AG04450 (cell line): ENCODE results near the gene CCNC. TPM values are rescaled to one million over a fixed set of nuclear protein-coding genes. Genes with fewer than 3 reads are reported as not detected.

ENCODE experiments used
- CTCF ChIA-PET: fragments of 300-600, 350-600 bp; formaldehyde crosslinking; extraction: SDS; loops from one replicate; lab custom pipeline; 2022; ENCODE audit warnings: antibody characterized with exemption, inconsistent platforms; lab: Charles Lee
- POLR2A ChIA-PET: fragments of 350-600 bp; formaldehyde crosslinking; extraction: SDS; loops from one replicate; lab custom pipeline; 2021; ENCODE audit warnings: antibody characterized with exemption, inconsistent platforms; lab: Yijun Ruan, JAX
- DNase-seq: peaks from one replicate; pipeline ENCODE4 v3.0.0-alpha.2; 2011; ENCODE audit warnings: low read depth, low spot score
- H3K27ac ChIP-seq: one replicate; pipeline ENCODE4 v1.5.1; 2012; ENCODE audit warnings: low read depth, low read length, control low read depth
- H3K27me3 ChIP-seq: one replicate; pipeline ENCODE4 v1.6.0; 2012; ENCODE audit warnings: low read length; ENCODE audit not compliant: control insufficient read depth, insufficient read depth
- H3K4me3 ChIP-seq: 2 replicates; pipeline ENCODE4 v1.5.1; 2011; ENCODE audit warnings: mild to moderate bottlenecking, low read depth, low read length, control low read depth
- H3K9me3 ChIP-seq: 2 replicates; pipeline ENCODE4 v1.5.1; 2012; ENCODE audit warnings: low read length; ENCODE audit not compliant: control insufficient read depth, insufficient read depth
- CTCF ChIP-seq: IDR thresholded peaks from 2 replicates; pipeline ENCODE4 v1.5.1; 2011; ENCODE audit warnings: low read depth, low read length, control low read depth, inconsistent platforms
- polyA plus RNA-seq: library from polyadenylated mRNA; depleted of rRNA; stranded (reverse); fragments of >200 nt; gene quantifications from 2 replicates; pipeline ENCODE4 v1.2.3, GENCODE V29; 2011

The CCNC gene
- polyA plus RNA-seq, 1 experiment: 68.4 TPM

GRCh38 chr6:99589907-99590493 is 21.5 kb upstream of the CCNC start:
- POLR2A ChIA-PET: no interaction called here
- no peak overlapping the region for H3K4me3 ChIP-seq
- peaks cover 3% of the 10 kb centered on the region for H3K9me3 ChIP-seq
- CTCF ChIA-PET: interaction anchor here (1.2 to 2.9 kb wide), 4 partner anchors 17 to 156 kb away, joined by 3 to 18 read pairs (median 4); no protein-coding TSS in a partner anchor
- TF ChIP-seq CTCF: no peak
- H3K27me3 ChIP-seq: peaks cover 63% of the 10 kb centered on the region
- no peak overlapping the region for H3K27ac ChIP-seq
- DNase-seq: no peak

GRCh38 chr6:99589290-99589672 is 20.8 kb upstream of the CCNC start:
- Histone ChIP-seq H3K9me3 (no peaks in the 10 kb centered on the region; the same call in 1 of the 2 replicates), H3K27me3 (peaks cover 61% of the 10 kb centered on the region), H3K4me3 (peak overlapping the region; percentile 55), H3K27ac (no peak overlapping the region)
- POLR2A ChIA-PET: interaction anchor here (0.8 kb wide), 1 partner anchor 21 kb away, joined by 3 read pairs; the partner anchor contains the start of gene CCNC
- DNase-seq: no peak
- no peak for TF ChIP-seq CTCF
- CTCF ChIA-PET: interaction anchor here (0.6 to 2.9 kb wide), 7 partner anchors 18 to 332 kb away, joined by 3 to 18 read pairs (median 3); no protein-coding TSS in a partner anchor

GRCh38 chr6:99588618-99589289 is 20.3 kb upstream of the CCNC start:
- Histone ChIP-seq H3K27me3 (peaks cover 57% of the 10 kb centered on the region), H3K27ac (no peak overlapping the region), H3K4me3 (peak overlapping the region; percentile 55), H3K9me3 (no peaks in the 10 kb centered on the region; the same call in 1 of the 2 replicates)
- DNase-seq: peak; percentile 23
- peak; percentile 48 for TF ChIP-seq CTCF
- ChIA-PET POLR2A (interaction anchor here (0.6 to 0.8 kb wide), 2 partner anchors 8 to 20 kb away, joined by 3 to 5 read pairs; partner anchors contain the start of gene CCNC), CTCF (interaction anchor here (0.6 to 2.9 kb wide), 8 partner anchors 18 to 332 kb away, joined by 3 to 18 read pairs (median 3); no protein-coding TSS in a partner anchor)

- Histone ChIP-seq H3K9me3 (no peaks in the 10 kb centered on the region; the same call in 1 of the 2 replicates), H3K27ac (no peak overlapping the region), H3K27me3 (peaks cover 54% of the 10 kb centered on the region), H3K4me3 (no peak overlapping the region)
- DNase-seq: no peak
- ChIA-PET POLR2A (no interaction called here), CTCF (interaction anchor here (0.6 to 2.9 kb wide), 2 partner anchors 158 to 235 kb away, joined by 3 to 18 read pairs; no protein-coding TSS in a partner anchor)
- no peak for TF ChIP-seq CTCF
Observed at GRCh38 chr6:99587792-99588191, 19.3 kb upstream of the CCNC start.

- ChIA-PET CTCF (no interaction called here), POLR2A (no interaction called here)
- H3K27ac ChIP-seq: no peak overlapping the region
- no peak overlapping the region for H3K4me3 ChIP-seq
- H3K9me3 ChIP-seq: no peaks in the 10 kb centered on the region
- no peak for DNase-seq
- no peak for TF ChIP-seq CTCF
- H3K27me3 ChIP-seq: peaks cover 2% of the 10 kb centered on the region
Observed at GRCh38 chr6:99579781-99580180, 11.3 kb upstream of the CCNC start.
